Amygdala (tissue), 56 donors: ENCODE results near the gene DNMT1.

ENCODE experiments used
- DNase-seq, 56 donors: peaks; one replicate each; lab custom pipeline; 2025; lab: John Stamatoyannopoulos, UW

Gene DNMT1

DNA sequence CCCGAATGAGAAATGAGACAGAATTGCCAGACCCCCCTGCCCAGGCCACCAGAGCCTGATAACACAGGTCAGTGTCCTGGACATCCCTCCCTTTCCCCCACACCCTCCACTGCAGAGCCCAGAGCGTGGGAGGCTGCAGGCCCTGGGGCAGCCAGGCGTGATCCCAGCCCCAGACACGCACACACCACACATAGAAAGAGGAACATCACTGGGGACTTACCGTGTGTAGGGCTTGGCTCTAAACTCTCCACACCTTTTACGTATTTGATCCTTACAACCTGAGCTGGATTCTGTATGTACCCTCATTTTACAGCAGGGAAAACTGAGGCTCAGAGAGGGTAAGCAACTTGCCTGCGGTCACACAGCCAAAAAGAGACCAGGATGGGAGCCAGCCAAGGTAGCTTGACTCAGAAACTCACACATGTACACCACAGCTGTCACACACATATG is 91.9 kb downstream of the DNMT1 start:
- DNase-seq, result no peak

DNA sequence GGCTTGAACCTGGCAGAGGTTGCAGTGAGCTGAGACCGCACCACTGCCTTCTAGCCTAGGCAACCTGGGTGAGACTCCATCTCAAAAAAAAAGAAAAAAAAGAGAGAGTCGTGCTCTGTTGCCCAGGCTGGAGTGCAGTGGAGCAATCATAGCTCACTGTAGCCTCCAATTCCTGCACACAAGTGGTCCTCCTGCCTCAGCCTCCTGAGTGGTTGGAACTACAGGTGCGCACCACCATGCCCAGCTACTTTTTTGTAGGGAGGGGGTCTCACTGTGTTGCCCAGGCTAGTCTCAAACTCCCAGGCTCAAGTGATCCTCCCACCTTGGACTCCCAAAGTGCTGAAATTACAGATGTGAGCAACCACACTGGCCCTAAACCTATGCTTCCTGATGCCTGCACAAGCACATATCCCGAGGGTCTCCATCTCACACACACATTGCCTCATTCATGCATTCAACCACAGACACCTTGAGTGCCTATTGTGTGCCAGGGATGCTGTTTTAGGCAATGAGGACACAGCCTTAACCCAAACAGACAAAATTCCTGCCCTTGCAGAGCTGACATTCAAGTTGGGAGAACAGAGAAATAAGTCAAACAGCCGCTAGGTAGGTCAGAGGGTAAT is 94.5 kb downstream of the DNMT1 start:
- no peak for DNase-seq

DNA sequence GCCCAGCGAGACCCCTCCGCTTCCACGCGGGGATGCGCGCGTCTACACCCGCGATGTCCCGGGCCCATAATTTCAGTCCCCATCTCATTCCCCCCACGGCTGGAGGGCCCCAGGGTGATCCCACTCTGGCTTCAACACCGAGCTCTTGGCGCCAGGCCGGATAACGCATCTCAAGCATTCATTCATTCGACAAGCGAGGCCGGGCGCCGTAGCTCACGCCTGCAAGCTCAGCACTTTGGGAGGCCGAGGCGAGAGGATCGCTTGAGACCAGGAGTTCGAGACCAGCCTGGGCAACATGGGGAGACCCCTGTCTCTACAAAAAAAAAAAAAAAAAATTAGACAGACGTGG is 98.2 kb downstream of the DNMT1 start:
- peak in 6 of 56 donors; percentile 19 to 70 (median 54) for DNase-seq

DNA sequence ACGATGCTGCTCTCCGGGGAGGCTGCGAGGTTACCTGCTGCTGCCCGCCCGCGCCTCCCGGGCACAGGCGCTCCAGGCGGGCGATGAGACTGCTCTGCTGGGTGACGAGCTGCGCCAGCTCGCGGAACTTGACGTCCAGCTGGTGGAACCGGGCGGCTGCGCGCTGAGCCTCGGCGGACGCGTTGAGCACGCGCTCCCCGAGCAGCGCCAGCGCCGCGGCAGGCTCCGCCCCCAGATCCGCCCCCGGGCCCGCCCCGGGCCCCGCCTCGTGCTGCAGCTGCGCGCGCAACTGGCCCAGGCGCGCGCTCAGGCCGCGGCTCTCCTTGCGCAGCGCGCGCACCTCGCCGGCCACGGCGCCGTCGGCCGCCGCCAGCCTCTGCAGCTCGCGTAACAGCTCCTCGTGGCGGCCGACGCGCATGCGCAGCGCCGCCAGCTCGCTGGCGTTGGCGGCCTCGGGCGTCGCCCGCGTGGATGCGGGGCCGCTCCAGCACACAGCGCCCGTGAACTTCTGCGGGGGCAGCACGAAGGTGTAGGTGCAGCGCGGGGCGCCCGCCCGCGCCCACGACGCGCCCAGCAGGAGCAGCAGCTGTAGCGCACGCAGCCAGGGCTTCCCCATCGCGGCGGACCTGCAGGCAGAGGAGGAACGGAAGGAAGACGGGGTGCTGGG is 98.7 kb downstream of the DNMT1 start:
- peak in 55 of 56 donors; percentile 33 to 92 (median 79) for DNase-seq

DNA sequence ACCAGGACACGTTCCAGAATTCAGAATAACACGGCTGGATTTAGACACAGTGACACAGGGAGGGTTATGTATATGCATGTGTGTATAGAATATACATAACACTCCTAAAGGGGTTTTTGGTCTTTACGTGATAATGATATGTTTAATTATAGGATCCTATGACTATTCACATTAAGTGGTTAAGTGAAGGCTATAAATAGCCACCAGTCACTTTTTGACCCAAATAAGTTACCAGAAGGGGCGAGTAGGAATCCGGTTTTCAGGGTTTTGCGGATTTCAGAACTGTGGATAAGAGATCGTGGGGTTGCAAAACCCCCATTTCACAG is 99.2 kb downstream of the DNMT1 start:
- no peak for DNase-seq

DNA sequence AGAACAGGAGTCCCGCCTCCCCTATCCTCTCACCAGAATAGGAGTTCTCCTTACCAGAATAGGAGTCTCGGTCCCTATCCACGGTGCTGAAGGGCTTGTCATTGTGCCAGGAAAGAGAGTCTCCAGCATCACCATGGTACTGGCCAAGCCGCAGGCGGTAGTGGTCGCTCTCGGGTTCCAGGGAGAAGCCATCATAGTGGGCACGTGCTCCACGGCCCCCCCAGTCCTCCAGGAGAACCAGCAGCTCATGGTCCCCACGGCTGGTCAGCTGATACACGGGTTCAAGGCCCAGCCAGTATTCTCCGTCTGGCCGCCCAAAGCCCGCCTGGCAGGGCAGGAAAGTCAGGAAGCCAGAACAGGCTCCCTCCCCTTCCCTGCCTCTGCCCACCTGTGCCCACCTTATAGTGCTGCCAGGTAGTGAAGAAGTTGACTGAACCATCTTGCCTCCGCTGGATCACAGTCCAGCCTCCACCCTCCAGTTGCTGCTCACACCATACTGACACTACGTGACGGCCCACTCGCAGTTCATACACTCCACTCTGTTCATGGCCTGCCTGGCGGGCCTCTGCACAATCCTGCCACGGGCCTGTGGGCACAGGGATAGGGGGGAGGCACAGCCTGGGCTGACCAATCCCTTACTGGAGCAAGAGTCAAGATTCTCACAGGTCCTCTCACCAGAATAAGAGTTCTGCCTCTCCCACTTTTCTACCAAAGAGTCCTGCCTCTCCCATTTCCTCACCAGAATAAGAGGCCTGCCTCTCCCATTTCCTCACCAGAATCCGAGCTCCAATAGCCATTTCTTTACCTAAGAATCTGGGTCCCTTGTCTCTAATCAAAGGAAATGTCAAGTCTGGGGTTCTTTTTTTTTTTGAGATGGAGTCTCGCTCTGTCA is 101.2 kb downstream of the DNMT1 start:
- DNase-seq, result no peak

DNA sequence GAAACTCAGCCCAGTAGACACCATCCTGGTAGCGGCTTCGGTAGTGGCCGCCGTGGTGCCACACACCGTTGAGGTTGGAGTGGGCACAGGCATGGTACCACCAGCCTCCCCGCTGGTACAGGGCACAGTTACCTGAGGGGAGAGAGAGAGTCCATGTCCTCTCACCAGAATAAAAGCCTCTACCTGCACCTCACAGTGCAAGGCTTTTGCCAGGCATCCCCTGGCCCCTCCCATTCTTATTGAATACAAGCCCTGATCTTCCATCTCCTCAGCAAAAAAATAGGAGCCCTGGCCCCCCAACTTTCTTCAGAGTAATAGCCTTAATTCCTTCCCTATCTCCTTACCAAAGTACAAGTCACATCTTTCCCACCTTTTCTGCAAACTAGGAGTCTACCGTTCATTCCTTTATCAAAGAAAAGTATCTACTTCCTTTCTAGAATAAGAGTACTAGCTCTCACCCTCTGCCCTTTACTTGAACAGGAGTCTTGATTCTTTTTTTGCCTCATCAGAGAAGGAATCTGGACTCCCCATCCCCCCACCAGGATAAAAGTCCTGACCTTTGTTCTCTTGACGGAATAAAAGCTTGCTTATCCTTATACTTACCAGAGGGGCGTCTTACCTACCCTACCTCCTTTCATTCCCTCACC is 102.0 kb downstream of the DNMT1 start:
- DNase-seq, result no peak

DNA sequence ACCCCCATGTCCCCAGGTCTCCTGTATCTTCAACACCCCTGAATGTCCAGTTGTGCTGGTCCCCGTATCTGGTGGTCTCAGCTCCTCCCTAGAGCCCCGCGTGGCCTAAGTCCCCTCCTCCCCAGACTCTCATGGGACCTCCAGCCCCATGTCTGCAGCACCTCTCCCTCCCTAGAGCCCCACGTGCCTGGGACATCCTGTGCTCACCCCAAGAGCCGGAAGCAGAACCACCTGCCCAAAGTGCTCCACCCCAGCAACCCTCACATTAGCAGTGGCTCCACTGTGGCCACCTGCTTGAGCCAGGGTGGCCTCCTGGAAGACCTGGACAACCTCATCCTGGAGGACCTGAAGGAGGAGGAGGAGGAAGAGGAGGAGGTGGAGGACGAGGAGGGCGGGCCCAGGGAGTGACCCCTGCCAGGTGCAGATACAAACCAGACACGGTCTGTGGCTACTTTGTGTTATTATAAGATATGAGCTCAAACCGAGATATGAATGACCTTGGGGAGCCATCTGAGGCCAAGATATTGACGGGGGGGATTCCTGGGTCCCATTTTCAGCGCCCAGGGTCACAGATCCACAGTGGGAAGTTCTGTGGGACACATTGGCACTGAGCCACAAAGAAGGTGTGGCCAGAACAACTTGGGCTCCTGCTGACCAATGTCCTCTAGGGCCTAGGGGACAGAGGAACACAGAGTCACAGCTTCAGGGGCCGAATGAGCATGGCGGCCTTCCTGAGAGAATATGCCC is 102.7 kb downstream of the DNMT1 start:
- DNase-seq, result no peak

DNA sequence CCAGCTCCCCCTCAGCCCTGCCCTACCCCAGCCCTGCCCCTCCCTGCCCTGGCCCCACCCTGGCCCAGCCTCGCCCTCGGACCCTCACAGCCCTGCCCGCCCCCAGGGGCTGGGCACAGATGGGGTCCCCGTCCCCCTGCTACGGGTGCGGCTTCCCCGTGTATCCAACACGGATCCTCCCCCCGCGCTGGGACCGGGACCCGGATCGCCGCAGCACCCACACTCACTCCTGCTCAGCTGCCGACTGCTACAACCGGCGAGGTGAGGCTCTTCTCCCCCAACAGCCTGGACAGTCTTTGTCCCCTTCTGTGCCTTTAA is 103.4 kb downstream of the DNMT1 start:
- DNase-seq, result no peak

DNA sequence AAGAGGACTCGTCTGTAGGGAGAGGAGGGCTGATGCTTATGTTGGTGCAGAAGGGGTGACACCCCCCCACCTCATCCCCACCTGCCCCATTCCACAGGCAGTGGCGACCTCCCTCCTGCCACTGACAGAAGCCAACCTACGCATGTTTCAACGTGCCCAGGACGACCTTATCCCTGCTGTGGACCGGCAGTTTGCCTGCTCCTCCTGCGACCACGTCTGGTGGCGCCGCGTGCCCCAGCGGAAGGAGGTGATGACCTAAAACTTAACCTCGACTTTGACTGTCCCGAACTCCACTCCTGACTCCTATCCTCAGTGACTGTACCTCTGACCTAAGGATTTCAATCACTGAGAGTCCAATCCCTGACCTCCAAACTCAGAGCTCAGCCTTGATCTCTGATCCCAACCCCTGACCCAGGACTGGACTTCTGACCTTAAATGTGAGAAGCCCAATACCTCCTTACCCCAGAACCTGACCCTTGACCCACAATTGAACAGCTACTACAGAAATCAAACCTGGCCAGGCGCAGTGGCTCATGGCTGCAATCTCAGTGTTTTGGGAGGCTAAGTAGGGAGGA is 104.9 kb downstream of the DNMT1 start:
- DNase-seq, result no peak

DNA sequence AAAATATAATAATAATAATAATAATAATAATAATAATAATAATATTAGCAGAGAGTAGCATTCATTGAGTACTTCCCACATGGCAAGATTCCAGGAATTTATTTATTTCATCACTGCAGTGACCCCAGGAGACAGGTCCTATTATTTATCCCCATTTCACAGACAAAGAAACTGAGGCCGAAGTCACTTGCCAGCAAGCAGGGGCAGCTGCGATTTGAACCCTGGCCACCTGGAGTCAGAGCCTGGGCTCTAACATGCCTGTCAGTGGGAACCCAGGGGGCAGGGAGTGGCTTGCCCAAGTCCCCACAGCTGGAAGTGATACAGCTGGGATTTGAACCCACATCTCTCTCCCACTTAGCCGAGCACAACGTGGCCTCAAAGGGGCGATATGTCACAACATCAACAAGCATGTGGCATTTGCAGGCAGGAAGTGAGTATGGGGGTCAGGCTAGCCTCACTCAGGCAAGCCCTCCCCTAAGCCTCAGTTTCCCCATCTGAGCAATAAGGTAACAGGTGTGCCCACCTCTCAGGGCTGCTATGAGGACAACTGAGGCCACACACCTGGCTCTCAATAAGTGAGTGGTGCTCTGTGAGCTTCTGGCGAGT is 105.7 kb downstream of the DNMT1 start:
- DNase-seq, result no peak

DNA sequence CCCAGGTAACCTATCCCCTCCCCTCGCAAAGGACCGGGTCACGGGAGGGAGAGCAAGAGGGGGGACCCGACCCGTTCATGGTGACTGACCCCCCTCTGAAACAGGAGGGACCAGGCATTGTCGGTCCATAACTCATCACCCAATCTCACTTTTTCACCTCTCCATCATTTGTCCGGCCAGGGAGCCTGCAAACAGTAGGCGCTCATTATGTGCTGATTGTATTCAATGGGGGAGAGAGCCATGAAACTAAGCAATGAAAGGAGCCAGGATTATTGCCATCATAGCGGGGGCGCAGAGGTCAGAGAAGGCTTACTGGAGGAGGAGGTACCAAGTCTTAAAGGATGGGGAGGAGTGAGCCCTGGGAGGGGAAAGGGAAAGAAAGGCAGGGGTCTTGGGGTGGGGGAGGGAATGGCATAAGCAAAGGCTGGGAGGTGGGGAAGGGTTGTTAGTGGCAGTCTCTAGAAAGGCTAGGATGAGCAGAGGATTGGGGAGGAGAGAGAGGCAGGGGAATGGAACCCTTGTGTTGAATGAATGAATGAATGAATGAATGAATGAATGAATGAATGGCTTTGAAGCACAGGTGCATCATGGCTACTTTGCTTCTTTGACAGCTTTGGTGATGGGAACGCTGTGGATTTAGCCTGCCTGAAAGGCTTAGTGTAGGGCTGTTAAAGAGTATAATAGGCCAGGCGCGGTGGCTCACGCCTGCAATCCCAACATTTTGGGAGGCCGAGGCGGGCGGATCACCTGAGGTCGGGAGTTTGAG is 107.3 kb downstream of the DNMT1 start:
- DNase-seq, result no peak

DNA sequence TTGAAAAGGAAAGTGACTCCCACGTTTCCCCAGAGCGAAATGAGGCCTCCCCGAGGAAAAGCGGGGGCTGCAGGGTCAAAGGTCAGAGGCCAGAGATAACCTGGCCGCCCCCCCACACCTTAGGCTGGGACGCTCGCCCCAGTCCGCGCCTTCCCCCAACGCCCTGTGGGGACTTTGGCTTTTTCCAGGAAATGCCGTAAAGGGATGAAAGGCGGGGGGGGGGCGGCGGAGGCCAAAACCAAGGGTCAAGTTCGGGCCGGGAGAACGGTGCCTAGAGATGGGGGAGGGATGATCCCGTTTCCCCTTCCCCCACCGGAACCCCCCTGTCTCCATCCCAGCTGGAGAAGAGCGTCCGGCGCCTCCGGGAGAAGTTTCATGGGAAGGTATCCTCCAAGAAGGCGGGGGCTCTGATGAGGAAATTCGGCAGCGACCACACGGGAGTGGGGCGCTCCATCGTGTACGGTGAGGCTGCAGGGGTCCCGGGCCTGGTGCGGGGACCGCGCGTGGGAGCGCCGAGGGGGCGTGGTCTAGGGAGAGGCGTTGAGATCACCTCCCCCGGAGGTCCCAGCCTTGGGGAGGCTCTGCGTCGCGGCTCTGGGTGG is 108.1 kb downstream of the DNMT1 start:
- DNase-seq, result peak in 2 of 56 donors; percentile 12 to 62

DNA sequence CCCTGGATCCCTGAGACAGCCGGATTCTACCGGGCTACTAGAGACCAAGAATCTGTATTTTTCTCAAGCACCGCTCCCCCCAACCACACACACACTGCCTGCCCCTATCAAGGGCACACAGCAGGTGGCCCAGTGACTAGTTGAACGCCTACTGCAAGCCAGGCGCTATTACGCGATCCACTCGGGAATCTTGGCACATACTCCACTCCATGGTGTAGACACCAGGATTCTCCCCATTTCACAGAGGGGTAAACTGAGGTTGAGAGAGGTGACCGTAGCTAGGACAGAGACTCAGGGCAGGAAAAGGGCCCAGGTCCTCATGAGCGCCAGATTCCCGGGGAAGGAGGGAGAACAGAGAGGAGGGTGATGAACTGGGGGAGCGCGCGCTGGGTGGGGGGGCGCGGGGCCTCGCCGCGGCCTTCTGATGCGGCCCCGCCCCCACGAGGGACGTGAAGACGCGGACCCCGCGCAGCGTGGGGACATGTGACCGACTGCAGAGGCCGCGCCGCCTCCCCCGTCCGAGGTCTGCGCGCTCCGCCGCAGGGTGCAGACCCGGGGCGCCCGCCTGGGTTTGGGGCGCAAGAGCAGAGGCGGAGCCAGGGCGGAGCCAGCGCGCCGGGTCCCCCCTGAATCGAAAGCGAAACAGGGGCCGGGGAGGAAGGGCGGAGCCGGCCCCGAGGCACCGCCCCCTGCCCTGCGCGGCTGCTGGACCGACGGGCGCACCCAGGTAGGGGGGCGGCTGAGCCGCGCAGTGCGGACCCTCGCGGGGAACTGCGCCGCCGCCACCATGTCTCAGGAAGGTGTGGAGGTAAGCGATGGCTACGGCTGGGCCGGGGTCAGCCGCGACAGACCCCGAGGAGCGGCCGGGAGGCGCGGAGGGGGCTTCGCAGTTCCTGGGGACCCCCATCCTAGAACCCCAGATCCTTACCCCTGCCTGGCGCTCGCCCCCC is 108.8 kb downstream of the DNMT1 start, which contains the start of gene SHFL:
TSS of gene SHFL (plus strand) at position 677 of the 950 bp plus-strand sequence. CDS start at position 788, 111 bp downstream.
- peak in 39 of 56 donors; percentile 6 to 72 (median 45) for DNase-seq

DNA sequence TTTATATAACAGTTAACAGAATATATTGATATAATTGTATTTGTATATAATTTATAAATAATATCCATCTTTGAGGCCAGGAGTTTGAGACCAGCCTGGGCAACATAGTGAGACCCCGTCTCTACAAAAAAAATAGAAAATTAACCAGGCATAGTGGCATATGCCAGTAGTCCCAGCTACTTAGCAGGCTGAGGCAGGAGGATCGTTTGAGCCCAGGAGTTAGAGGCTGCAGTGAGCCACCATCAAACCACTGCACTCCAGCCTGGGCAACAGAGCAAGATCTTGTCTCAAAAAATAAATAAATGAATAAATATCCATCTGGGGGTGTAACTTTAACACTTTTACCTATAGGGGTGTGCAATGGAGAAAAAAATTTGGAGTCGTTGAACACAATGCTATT is 110.0 kb downstream of the DNMT1 start:
- no peak for DNase-seq

DNA sequence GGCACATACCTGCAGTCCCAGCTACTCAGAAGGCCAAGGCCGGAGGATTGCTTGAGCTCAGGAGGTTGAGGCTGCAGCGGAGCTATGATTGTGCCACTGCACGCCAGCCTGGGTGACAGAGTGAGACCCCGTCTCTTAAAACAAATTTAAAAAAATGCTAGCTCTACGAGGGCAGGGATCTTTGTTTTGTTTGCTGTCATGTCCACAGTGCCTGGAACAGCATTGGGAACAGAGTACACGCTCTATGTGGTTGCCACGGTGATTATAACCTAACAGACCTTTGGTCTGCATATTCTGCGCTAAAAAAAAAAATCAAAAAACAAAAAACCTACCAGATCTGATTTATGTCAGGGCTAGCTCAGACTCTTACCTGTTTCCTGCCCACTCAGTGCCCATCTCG is 110.8 kb downstream of the DNMT1 start:
- DNase-seq, result no peak
